Karpas-422 (cell line): Measurements from ENCODE around the gene HPSE2. TPM values are rescaled to one million over a fixed set of nuclear protein-coding genes. Genes with fewer than 3 reads are reported as not detected.

Experiments used
- DNase-seq: peaks from one replicate; pipeline ENCODE4 v3.0.0-alpha.2; 2015
- H2AFZ ChIP-seq: fragments of 200-600 bp; sonication (generic); 2 replicates; pipeline ENCODE4 v1.6.1; 2014; ENCODE audit warnings: antibody characterized with exemption, low read length, mixed read lengths
- H3K27ac ChIP-seq: fragments of 200-600 bp; sonication (generic); 2 replicates; pipeline ENCODE4 v1.5.1; 2014; ENCODE audit warnings: mild to moderate bottlenecking, low read length, moderate library complexity
- H3K27me3 ChIP-seq: fragments of 200-600 bp; sonication (generic); 2 replicates; pipeline ENCODE4 v1.6.1; 2014; ENCODE audit warnings: low read length, mixed read lengths
- H3K36me3 ChIP-seq: fragments of 200-600 bp; sonication (generic); 2 replicates; pipeline ENCODE4 v1.6.1; 2014; ENCODE audit warnings: low read length, mixed read lengths; ENCODE audit not compliant: insufficient read depth
- H3K4me1 ChIP-seq: fragments of 200-600 bp; sonication (generic); 2 replicates; pipeline ENCODE4 v1.6.1; 2014; ENCODE audit warnings: mild to moderate bottlenecking, low read length, mixed read lengths
- H3K4me2 ChIP-seq: fragments of 200-600 bp; sonication (generic); 2 replicates; pipeline ENCODE4 v1.6.1; 2014; ENCODE audit warnings: low read length, low read depth, mild to moderate bottlenecking; ENCODE audit not compliant: poor library complexity, severe bottlenecking
- H3K4me3 ChIP-seq: fragments of 200-600 bp; sonication (generic); 2 replicates; pipeline ENCODE4 v1.5.1; 2014; ENCODE audit warnings: mild to moderate bottlenecking, antibody characterized with exemption, low read length, mixed read lengths
- H3K79me2 ChIP-seq: fragments of 200-600 bp; sonication (generic); 2 replicates; pipeline ENCODE4 v1.6.1; 2014; ENCODE audit warnings: mild to moderate bottlenecking, low read length, mixed read lengths
- H3K9ac ChIP-seq: fragments of 200-600 bp; sonication (generic); 2 replicates; pipeline ENCODE4 v1.6.0; 2014; ENCODE audit warnings: low read length
- H3K9me2 ChIP-seq: fragments of 200-600 bp; sonication (generic), shearing (Covaris generic); replicated peaks from 2 replicates; pipeline ENCODE4 v1.6.0; 2014; ENCODE audit warnings: mild to moderate bottlenecking, low read length, moderate library complexity; ENCODE audit not compliant: insufficient read depth
- H3K9me3 ChIP-seq: fragments of 300-700, 200-600 bp; sonication (generic); 2 replicates; pipeline ENCODE4 v1.6.1; 2014; ENCODE audit warnings: low read length, mixed read lengths
- H4K20me1 ChIP-seq: fragments of 200-600 bp; sonication (generic); 2 replicates; pipeline ENCODE4 v1.6.1; 2014; ENCODE audit warnings: mild to moderate bottlenecking, antibody characterized with exemption, low read length, low read depth; ENCODE audit not compliant: insufficient read depth
- total RNA-seq: library from RNA; depleted of rRNA; stranded (reverse); fragments of >200 nt; shearing (Covaris generic); gene quantifications from 2 replicates; pipeline ENCODE4 v1.2.3, GENCODE V29; 2014; ENCODE audit warnings: low replicate concordance

Gene HPSE2
- total RNA-seq, 1 experiment from 2014 or later, result not detected

DNA sequence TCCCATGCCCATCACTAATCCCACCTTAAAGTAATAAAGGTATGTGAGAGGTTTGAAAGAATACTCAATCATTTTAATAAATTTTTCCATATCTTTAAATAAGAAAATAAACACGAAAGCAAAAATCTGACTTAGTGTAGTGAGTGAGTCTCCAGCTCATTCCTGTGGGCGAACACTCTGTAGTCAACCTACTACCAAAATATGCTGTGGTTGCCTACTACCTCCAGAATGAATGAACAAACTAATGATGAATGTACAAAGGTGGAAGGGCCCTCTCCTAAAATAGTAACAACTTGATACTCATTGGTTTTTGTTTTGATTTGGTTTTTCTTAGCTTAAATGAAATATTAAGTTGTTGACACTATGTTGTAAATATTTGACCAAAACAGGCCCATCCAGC lies 593.4 kb downstream of the HPSE2 start:
- no peak overlapping the region for H3K4me3 ChIP-seq
- no peaks in the 10 kb centered on the region for H3K79me2 ChIP-seq
- no peak overlapping the region for H2AFZ ChIP-seq
- H3K9me2 ChIP-seq, result no peaks in the 10 kb centered on the region
- no peak overlapping the region for H3K4me2 ChIP-seq
- no peaks in the 10 kb centered on the region for H3K36me3 ChIP-seq
- no peaks in the 10 kb centered on the region for H3K9me3 ChIP-seq
- H3K27me3 ChIP-seq, result no peaks in the 10 kb centered on the region
- no peak for DNase-seq
- peaks cover under 1% of the 10 kb centered on the region; the same call in 1 of the 2 replicates for H3K4me1 ChIP-seq
- no peak overlapping the region for H3K27ac ChIP-seq
- no peak overlapping the region for H3K9ac ChIP-seq
- H4K20me1 ChIP-seq, result no peaks in the 10 kb centered on the region

DNA sequence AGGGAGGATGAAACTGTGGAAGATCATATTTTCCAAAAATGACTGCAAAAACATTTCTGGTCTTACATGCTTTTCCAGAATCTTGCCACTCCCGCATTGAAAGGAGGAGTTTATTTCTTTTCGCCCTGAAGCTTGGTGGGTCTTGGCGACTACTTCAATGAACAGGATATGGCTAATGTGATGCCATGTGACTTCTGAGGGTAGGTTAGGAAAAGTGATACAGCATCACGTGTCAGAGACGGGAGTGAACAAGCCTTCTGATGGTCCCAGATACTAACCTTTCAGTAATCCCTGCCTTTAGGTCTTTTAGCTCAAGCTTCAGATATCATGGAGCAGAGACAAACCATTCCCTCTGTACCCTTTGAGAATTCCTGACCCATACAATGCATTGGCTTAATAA lies 596.7 kb downstream of the HPSE2 start:
- H3K79me2 ChIP-seq, result no peaks in the 10 kb centered on the region
- no peaks in the 10 kb centered on the region for H3K9me2 ChIP-seq
- no peak overlapping the region for H3K9ac ChIP-seq
- H3K4me2 ChIP-seq, result no peak overlapping the region
- no peaks in the 10 kb centered on the region for H3K9me3 ChIP-seq
- no peak overlapping the region for H2AFZ ChIP-seq
- no peaks in the 10 kb centered on the region for H4K20me1 ChIP-seq
- peaks cover 8% of the 10 kb centered on the region for H3K4me1 ChIP-seq
- no peak overlapping the region for H3K27ac ChIP-seq
- H3K4me3 ChIP-seq, result no peak overlapping the region
- DNase-seq, result no peak
- H3K36me3 ChIP-seq, result no peaks in the 10 kb centered on the region
- H3K27me3 ChIP-seq, result no peaks in the 10 kb centered on the region

DNA sequence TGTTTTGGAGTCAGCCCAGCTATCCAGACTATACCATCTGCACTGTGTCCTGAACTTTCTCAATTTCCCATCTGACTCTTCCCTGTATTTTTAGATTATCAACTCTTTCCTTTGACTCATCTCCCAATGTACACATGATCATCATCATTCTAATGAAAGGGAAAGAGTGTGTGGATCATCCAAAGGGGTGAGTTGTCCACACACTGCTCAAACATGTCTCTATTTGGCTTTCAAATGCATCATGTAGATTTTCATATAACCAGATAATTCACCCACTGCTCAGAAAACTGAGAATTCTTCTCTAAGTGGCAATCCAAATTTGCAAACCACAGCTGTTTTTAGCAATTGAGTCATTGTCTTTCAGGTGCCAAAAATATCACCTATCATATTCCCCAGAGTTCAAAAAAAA lies 598.7 kb downstream of the HPSE2 start:
- no peaks in the 10 kb centered on the region for H3K9me3 ChIP-seq
- H3K4me3 ChIP-seq, result no peak overlapping the region
- no peaks in the 10 kb centered on the region for H4K20me1 ChIP-seq
- H3K4me2 ChIP-seq, result peak overlapping the region; percentile 15
- no peaks in the 10 kb centered on the region for H3K27me3 ChIP-seq
- H3K9me2 ChIP-seq, result no peaks in the 10 kb centered on the region
- no peak overlapping the region for H3K9ac ChIP-seq
- H2AFZ ChIP-seq, result no peak overlapping the region
- H3K4me1 ChIP-seq, result peaks cover 8% of the 10 kb centered on the region
- H3K79me2 ChIP-seq, result no peaks in the 10 kb centered on the region
- no peak for DNase-seq
- H3K36me3 ChIP-seq, result no peaks in the 10 kb centered on the region
- H3K27ac ChIP-seq, result no peak overlapping the region

DNA sequence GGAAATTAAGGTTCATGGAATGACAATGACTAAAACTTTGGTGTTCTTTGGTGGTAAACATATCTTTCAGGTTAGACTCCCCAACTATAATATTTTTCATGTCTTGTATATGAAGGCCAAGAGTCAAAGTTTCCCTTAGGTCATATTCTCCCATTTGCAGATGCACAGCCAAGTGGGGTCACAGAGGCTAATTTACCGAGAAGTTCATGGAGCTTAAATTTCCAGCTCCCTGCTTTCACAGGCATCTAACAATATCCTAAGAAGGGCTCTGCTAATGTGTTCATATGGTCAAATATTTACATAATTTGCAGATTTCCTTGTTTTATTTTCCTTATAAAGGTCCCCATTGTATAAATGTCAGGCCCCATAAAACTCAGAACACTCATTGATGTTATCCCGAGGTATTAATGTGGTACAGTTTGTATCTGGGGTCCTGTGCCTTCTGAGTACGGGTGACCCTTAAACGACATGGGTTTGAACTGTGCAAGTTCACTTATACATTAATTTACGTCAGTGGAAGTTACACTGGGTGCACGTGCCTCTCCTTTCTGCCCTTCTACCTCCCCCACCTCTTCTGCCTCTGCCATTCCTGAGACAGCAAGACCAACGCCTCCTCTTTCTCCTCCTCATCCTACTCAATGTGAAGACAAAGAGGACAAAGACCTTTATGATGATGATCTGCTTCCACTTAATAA lies 603.0 kb downstream of the HPSE2 start:
- Histone ChIP-seq H3K27ac (no peak overlapping the region), H3K9ac (no peak overlapping the region), H3K79me2 (no peaks in the 10 kb centered on the region), H3K4me2 (no peak overlapping the region), H3K36me3 (no peaks in the 10 kb centered on the region), H3K9me2 (no peaks in the 10 kb centered on the region), H3K4me1 (peaks cover 8% of the 10 kb centered on the region), H2AFZ (no peak overlapping the region), H3K27me3 (no peaks in the 10 kb centered on the region), H4K20me1 (no peaks in the 10 kb centered on the region), H3K4me3 (no peak overlapping the region), H3K9me3 (no peaks in the 10 kb centered on the region)
- DNase-seq, result no peak

DNA sequence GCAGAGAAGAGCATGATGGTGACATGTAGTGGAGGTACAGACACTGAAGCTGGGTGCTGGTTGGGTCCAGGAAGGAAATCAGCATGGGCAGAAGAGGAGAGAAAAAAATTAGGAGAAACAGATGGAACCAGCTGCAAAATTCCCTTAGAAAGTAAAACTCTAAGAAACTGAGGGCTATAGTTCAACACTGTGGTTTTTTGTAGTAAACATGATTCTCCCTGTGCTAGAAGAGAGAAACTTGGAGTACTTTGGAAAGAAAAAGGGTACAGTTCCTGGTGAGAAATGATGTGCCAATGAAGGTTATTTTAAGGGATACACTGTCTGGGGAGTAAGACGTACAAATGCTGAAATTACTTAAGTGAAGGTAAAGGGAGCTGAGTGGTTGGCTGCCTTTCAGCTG lies 607.4 kb downstream of the HPSE2 start:
- Histone ChIP-seq H3K27ac (no peak overlapping the region), H3K9me3 (no peaks in the 10 kb centered on the region), H3K4me3 (no peak overlapping the region), H2AFZ (no peak overlapping the region), H4K20me1 (no peaks in the 10 kb centered on the region), H3K4me1 (no peaks in the 10 kb centered on the region), H3K36me3 (no peaks in the 10 kb centered on the region), H3K27me3 (no peaks in the 10 kb centered on the region), H3K9ac (no peak overlapping the region), H3K9me2 (no peaks in the 10 kb centered on the region), H3K79me2 (no peaks in the 10 kb centered on the region), H3K4me2 (no peak overlapping the region)
- no peak for DNase-seq

DNA sequence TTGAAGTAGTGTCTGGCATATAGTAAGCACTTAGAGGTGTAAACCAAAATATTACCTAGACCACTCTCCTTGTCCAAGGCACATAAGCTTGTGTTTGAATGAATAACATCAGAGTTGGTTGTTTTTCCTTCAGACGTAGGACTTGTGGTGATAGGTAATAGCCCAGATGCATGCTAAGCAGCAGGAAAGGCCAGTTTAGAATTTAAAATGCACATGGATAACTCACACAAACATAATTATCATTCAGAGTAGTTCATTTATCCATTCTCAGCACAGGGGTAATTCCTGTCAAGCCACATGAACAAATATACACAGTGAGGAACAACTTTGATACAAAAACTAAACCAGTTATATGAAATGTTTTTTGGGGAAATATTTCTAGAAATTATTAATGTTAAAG lies 607.9 kb downstream of the HPSE2 start:
- Histone ChIP-seq H3K4me2 (no peak overlapping the region), H2AFZ (no peak overlapping the region), H3K36me3 (no peaks in the 10 kb centered on the region), H3K9me3 (no peaks in the 10 kb centered on the region), H3K4me3 (no peak overlapping the region), H3K27ac (no peak overlapping the region), H3K9me2 (no peaks in the 10 kb centered on the region), H3K9ac (no peak overlapping the region), H3K4me1 (no peaks in the 10 kb centered on the region), H3K27me3 (no peaks in the 10 kb centered on the region), H4K20me1 (no peaks in the 10 kb centered on the region), H3K79me2 (no peaks in the 10 kb centered on the region)
- no peak for DNase-seq

DNA sequence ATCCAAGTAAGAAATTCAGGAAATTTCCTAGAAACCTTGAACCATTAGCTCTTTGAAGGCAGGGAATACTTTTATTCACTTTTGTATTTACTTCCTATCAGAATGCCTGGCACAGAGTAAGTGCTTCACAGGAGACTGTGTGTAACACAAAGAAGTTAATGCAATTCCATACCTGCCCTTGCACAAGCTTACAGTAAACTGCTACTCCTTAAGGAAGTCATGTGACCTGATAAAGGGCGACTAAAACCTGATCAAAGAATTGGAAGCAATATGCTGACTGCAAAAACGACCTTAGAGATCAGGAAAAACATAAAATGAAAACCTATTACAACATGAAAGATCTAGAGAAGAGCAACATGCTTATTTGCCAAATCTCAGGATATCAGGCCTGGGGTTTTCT lies 610.7 kb downstream of the HPSE2 start:
- H3K9ac ChIP-seq, result no peak overlapping the region
- H3K79me2 ChIP-seq, result no peaks in the 10 kb centered on the region
- no peak overlapping the region for H2AFZ ChIP-seq
- no peaks in the 10 kb centered on the region for H3K9me3 ChIP-seq
- no peaks in the 10 kb centered on the region for H3K9me2 ChIP-seq
- H3K4me2 ChIP-seq, result no peak overlapping the region
- H3K4me3 ChIP-seq, result no peak overlapping the region
- H3K4me1 ChIP-seq, result no peaks in the 10 kb centered on the region
- H3K27ac ChIP-seq, result no peak overlapping the region
- no peaks in the 10 kb centered on the region for H3K36me3 ChIP-seq
- H3K27me3 ChIP-seq, result no peaks in the 10 kb centered on the region
- no peak for DNase-seq
- H4K20me1 ChIP-seq, result no peaks in the 10 kb centered on the region

DNA sequence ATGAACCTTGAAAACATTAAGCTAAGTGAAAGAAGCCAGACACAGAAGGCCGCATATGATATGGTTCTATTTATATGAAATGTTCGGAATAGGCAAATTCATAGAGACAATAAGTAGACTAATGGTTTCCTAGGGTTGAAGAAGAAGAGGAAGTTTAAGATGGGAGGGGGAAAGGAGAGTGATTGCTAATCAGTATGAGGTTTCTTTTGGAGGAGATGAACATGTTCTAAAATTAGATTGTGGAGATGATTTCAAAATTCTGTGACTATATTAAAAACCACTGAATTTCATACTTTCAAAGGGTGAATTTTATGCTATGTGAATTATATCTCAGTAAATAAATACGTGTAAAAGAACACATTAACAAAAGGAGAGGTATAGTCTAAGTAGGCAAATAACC lies 612.5 kb downstream of the HPSE2 start:
- Histone ChIP-seq H3K36me3 (no peaks in the 10 kb centered on the region), H3K9ac (no peak overlapping the region), H3K27me3 (no peaks in the 10 kb centered on the region), H3K79me2 (no peaks in the 10 kb centered on the region), H3K4me1 (no peaks in the 10 kb centered on the region), H3K9me3 (no peaks in the 10 kb centered on the region), H4K20me1 (no peaks in the 10 kb centered on the region), H2AFZ (no peak overlapping the region), H3K4me2 (no peak overlapping the region), H3K4me3 (no peak overlapping the region), H3K27ac (no peak overlapping the region), H3K9me2 (no peaks in the 10 kb centered on the region)
- DNase-seq, result no peak
